Glutamatergic neuron (in vitro differentiated cells): ENCODE results near the gene CDH2. TPM values are rescaled to one million over a fixed set of nuclear protein-coding genes. Genes with fewer than 3 reads are reported as not detected.
A peak's percentile ranks its signal among the peaks of the same experiment; 100 is the strongest.

Experiments
- DNase-seq: peaks from one replicate; pipeline ENCODE4 v3.0.0; 2022
- H3K27ac Mint-ChIP-seq: one replicate; pipeline ENCODE4 v1.8.0; 2020; ENCODE audit warnings: mild to moderate bottlenecking, mixed read lengths, inconsistent platforms; ENCODE audit not compliant: unreplicated experiment
- H3K27me3 Mint-ChIP-seq: one replicate; pipeline ENCODE4 v1.8.0; 2020; ENCODE audit warnings: mild to moderate bottlenecking, moderate library complexity, mixed read lengths, inconsistent platforms; ENCODE audit not compliant: unreplicated experiment
- H3K36me3 Mint-ChIP-seq: one replicate; pipeline ENCODE4 v1.8.0; 2020; ENCODE audit warnings: mild to moderate bottlenecking, mixed read lengths, inconsistent platforms; ENCODE audit not compliant: unreplicated experiment
- H3K4me1 Mint-ChIP-seq: one replicate; pipeline ENCODE4 v1.8.0; 2020; ENCODE audit warnings: mild to moderate bottlenecking, low read depth, mixed read lengths, inconsistent platforms; ENCODE audit not compliant: unreplicated experiment
- H3K4me3 Mint-ChIP-seq: one replicate; pipeline ENCODE4 v1.8.0; 2020; ENCODE audit warnings: mild to moderate bottlenecking, mixed read lengths, inconsistent platforms; ENCODE audit not compliant: unreplicated experiment
- H3K9me3 Mint-ChIP-seq: one replicate; pipeline ENCODE4 v1.8.0; 2020; ENCODE audit warnings: mild to moderate bottlenecking, moderate library complexity, mixed read lengths, inconsistent platforms; ENCODE audit not compliant: unreplicated experiment
- total RNA-seq: library from RNA; stranded (reverse); fragmentation: NEBNext Ultra II Directional; extraction: Animal tissue kit (Norgen Biotek cat#: 25700); gene quantifications from one replicate; pipeline ENCODE4 v1.2.1, GENCODE V29; 2021; ENCODE audit not compliant: unreplicated experiment
- TF ChIP-seq, protein P1 (sequence below): fragments of 200-600 bp; sonication (generic); IDR thresholded peaks from one replicate; pipeline ENCODE4 v1.5.0; 2021; ENCODE audit not compliant: partially characterized antibody, unreplicated experiment

The CDH2 gene
- total RNA-seq, 1 donor from 2014 or later: 224 TPM

DNA sequence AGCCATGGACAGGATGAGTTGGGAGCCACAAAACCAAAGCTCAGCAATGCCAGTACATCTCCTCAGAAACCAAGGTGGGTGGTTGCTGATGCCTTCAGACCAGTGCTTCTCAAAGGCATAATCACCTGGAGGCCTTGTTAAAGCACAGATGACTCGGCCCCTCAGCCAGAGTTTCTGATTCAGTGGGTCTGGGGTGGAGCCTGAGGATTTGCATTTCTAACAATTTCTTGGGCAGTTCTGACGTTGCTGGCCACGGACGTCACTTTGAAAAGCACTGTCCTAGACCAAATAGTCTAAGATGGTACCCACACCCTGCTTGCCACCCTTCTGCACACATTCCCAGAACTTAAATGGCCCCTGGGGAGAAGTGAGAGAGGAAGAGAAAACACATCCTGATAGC is 24.1 kb upstream of the CDH2 start:
- Mint-ChIP-seq H3K27me3 (no peaks in the 10 kb centered on the region), H3K9me3 (no peaks in the 10 kb centered on the region), H3K36me3 (no peaks in the 10 kb centered on the region), H3K27ac (no peak overlapping the region), H3K4me1 (no peaks in the 10 kb centered on the region), H3K4me3 (no peak overlapping the region)
- DNase-seq: no peak
- TF ChIP-seq, protein P1, sequence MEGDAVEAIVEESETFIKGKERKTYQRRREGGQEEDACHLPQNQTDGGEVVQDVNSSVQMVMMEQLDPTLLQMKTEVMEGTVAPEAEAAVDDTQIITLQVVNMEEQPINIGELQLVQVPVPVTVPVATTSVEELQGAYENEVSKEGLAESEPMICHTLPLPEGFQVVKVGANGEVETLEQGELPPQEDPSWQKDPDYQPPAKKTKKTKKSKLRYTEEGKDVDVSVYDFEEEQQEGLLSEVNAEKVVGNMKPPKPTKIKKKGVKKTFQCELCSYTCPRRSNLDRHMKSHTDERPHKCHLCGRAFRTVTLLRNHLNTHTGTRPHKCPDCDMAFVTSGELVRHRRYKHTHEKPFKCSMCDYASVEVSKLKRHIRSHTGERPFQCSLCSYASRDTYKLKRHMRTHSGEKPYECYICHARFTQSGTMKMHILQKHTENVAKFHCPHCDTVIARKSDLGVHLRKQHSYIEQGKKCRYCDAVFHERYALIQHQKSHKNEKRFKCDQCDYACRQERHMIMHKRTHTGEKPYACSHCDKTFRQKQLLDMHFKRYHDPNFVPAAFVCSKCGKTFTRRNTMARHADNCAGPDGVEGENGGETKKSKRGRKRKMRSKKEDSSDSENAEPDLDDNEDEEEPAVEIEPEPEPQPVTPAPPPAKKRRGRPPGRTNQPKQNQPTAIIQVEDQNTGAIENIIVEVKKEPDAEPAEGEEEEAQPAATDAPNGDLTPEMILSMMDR: no peak

GRCh38 chr18:28198620-28199019 is 21.7 kb upstream of the CDH2 start:
- no peak overlapping the region for H3K4me3 Mint-ChIP-seq
- H3K4me1 Mint-ChIP-seq: no peaks in the 10 kb centered on the region
- H3K27me3 Mint-ChIP-seq: no peaks in the 10 kb centered on the region
- no peaks in the 10 kb centered on the region for H3K36me3 Mint-ChIP-seq
- TF ChIP-seq, protein P1: no peak
- no peaks in the 10 kb centered on the region for H3K9me3 Mint-ChIP-seq
- DNase-seq: no peak
- no peak overlapping the region for H3K27ac Mint-ChIP-seq

GRCh38 chr18:28193177-28193778 is 16.3 kb upstream of the CDH2 start:
- Mint-ChIP-seq H3K27me3 (no peaks in the 10 kb centered on the region), H3K4me1 (no peaks in the 10 kb centered on the region)

GRCh38 chr18:28189400-28190239 is 12.7 kb upstream of the CDH2 start:
- H3K9me3 Mint-ChIP-seq: peaks cover 1% of the 10 kb centered on the region
- peak; percentile 27 for DNase-seq

More at GRCh38 chr18:28193177-28193778, 16.3 kb upstream of the CDH2 start:
- peaks cover 4% of the 10 kb centered on the region for H3K36me3 Mint-ChIP-seq
- H3K27ac Mint-ChIP-seq: no peak overlapping the region
- DNase-seq: no peak
- H3K9me3 Mint-ChIP-seq: peaks cover 1% of the 10 kb centered on the region
- TF ChIP-seq, protein P1: no peak
- H3K4me3 Mint-ChIP-seq: no peak overlapping the region

More at GRCh38 chr18:28189400-28190239, 12.7 kb upstream of the CDH2 start:
- H3K27ac Mint-ChIP-seq: no peak overlapping the region
- H3K36me3 Mint-ChIP-seq: peaks cover 4% of the 10 kb centered on the region
- H3K4me3 Mint-ChIP-seq: no peak overlapping the region
- H3K4me1 Mint-ChIP-seq: no peaks in the 10 kb centered on the region
- no peaks in the 10 kb centered on the region for H3K27me3 Mint-ChIP-seq
- TF ChIP-seq, protein P1: peak; percentile 66
